ENCODE measurements around the gene FARP1. TPM values are rescaled to one million over a fixed set of nuclear protein-coding genes. Genes with fewer than 3 reads are reported as not detected.

FARP1 gene
- total and polyA plus RNA-seq, 2 experiments from 2014 or later = 43.2 to 44.2 TPM

- TF ChIP-seq CTCF (IDR thresholded peaks at IDR 0.05; ENCODE audit: low read depth, low read length) = no peak
- no peaks in the 10 kb centered on the region for H3K27me3 ChIP-seq
- DNase-seq (ENCODE audit: low read depth in 1 of 2, low spot score in 1 of 2) = no peak
- no peak overlapping the region for H3K4me3 ChIP-seq
- H3K9me3 ChIP-seq (ENCODE audit: low read depth) = no peaks in the 10 kb centered on the region
- no peaks in the 10 kb centered on the region for H3K36me3 ChIP-seq
- no peaks in the 10 kb centered on the region for H3K4me1 ChIP-seq (ENCODE audit: low read depth)
- H3K27ac ChIP-seq = no peak overlapping the region
These were observed 8.0 kb upstream of the FARP1 start for GRCh38 chr13:98134901-98135300.

GRCh38 chr13:98141091-98141490 lies 1.8 kb upstream of the FARP1 start:
- TF ChIP-seq CTCF (IDR thresholded peaks at IDR 0.05; ENCODE audit: low read depth, low read length) = no peak

GRCh38 chr13:98141509-98142379 lies 1.1 kb upstream of the FARP1 start:
- Histone ChIP-seq H3K27ac (no peak overlapping the region), H3K4me1 (ENCODE audit: low read depth) (peaks cover 13% of the 10 kb centered on the region), H3K27me3 (peaks cover 15% of the 10 kb centered on the region), H3K9me3 (ENCODE audit: low read depth) (no peaks in the 10 kb centered on the region), H3K4me3 (peak overlapping the region; percentile 67), H3K36me3 (no peaks in the 10 kb centered on the region)
- no peak for TF ChIP-seq CTCF (IDR thresholded peaks at IDR 0.05; ENCODE audit: low read depth, low read length)
- peak in 1 of 2 donors; percentile 5 for DNase-seq (ENCODE audit: low read depth in 1 of 2, low spot score in 1 of 2)

More at GRCh38 chr13:98141091-98141490, 1.8 kb upstream of the FARP1 start:
- Histone ChIP-seq H3K27ac (no peak overlapping the region), H3K4me1 (ENCODE audit: low read depth) (peaks cover 8% of the 10 kb centered on the region), H3K9me3 (ENCODE audit: low read depth) (no peaks in the 10 kb centered on the region), H3K36me3 (no peaks in the 10 kb centered on the region), H3K4me3 (no peak overlapping the region), H3K27me3 (peaks cover 15% of the 10 kb centered on the region)
- DNase-seq (ENCODE audit: low read depth in 1 of 2, low spot score in 1 of 2) = no peak

- peaks cover 17% of the 10 kb centered on the region for H3K4me1 ChIP-seq (ENCODE audit: low read depth)
- DNase-seq (ENCODE audit: low read depth in 1 of 2, low spot score in 1 of 2) = peak in 1 of 2 donors; percentile 86
- no peaks in the 10 kb centered on the region for H3K9me3 ChIP-seq (ENCODE audit: low read depth)
- H3K36me3 ChIP-seq = no peaks in the 10 kb centered on the region
- H3K4me3 ChIP-seq = peak overlapping the region; percentile 67
- peaks cover 15% of the 10 kb centered on the region for H3K27me3 ChIP-seq
- no peak for TF ChIP-seq CTCF (IDR thresholded peaks at IDR 0.05; ENCODE audit: low read depth, low read length)
- H3K27ac ChIP-seq = peak overlapping the region; percentile 44
These were observed 261 bp downstream of the FARP1 start for GRCh38 chr13:98143157-98143553.

GRCh38 chr13:98143601-98144026 lies 720 bp downstream of the FARP1 start:
- Histone ChIP-seq H3K27me3 (peaks cover 15% of the 10 kb centered on the region), H3K9me3 (ENCODE audit: low read depth) (no peaks in the 10 kb centered on the region), H3K4me3 (peak overlapping the region; percentile 67), H3K36me3 (no peaks in the 10 kb centered on the region), H3K4me1 (ENCODE audit: low read depth) (peaks cover 17% of the 10 kb centered on the region), H3K27ac (peak overlapping the region; percentile 44)
- peak in 1 of 2 donors; percentile 44 for DNase-seq (ENCODE audit: low read depth in 1 of 2, low spot score in 1 of 2)
- TF ChIP-seq CTCF (IDR thresholded peaks at IDR 0.05; ENCODE audit: low read depth, low read length) = no peak
